LNCAP (cell line): ENCODE measurements around the gene MAPKAPK5.

Experiments
- TF ChIP-seq, protein P1 (sequence below): fragments of 450-650 bp; IDR thresholded peaks from 2 replicates; pipeline ENCODE4 v1.5.1; 2017; ENCODE audit warnings: mild to moderate bottlenecking

MAPKAPK5 gene

DNA sequence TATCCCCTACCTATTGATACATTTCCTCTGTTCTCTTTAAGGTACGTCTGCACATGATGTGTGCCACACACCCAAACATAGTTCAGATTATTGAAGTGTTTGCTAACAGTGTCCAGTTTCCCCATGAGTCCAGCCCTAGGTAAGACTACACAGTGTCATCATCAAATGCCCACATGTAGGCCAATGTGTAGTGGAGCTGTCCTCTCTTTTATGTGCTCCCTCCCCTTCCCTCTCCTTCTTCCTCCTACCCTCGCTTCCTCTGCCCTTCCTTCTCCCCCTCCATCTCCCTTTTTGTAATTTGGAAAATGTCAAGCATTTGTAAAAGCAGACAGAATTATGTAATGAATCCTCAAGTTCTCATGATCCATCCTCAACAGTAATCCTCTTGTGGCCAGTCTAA lies 25.5 kb downstream of the MAPKAPK5 start:
- TF ChIP-seq, protein P1, sequence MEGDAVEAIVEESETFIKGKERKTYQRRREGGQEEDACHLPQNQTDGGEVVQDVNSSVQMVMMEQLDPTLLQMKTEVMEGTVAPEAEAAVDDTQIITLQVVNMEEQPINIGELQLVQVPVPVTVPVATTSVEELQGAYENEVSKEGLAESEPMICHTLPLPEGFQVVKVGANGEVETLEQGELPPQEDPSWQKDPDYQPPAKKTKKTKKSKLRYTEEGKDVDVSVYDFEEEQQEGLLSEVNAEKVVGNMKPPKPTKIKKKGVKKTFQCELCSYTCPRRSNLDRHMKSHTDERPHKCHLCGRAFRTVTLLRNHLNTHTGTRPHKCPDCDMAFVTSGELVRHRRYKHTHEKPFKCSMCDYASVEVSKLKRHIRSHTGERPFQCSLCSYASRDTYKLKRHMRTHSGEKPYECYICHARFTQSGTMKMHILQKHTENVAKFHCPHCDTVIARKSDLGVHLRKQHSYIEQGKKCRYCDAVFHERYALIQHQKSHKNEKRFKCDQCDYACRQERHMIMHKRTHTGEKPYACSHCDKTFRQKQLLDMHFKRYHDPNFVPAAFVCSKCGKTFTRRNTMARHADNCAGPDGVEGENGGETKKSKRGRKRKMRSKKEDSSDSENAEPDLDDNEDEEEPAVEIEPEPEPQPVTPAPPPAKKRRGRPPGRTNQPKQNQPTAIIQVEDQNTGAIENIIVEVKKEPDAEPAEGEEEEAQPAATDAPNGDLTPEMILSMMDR: no peak

DNA sequence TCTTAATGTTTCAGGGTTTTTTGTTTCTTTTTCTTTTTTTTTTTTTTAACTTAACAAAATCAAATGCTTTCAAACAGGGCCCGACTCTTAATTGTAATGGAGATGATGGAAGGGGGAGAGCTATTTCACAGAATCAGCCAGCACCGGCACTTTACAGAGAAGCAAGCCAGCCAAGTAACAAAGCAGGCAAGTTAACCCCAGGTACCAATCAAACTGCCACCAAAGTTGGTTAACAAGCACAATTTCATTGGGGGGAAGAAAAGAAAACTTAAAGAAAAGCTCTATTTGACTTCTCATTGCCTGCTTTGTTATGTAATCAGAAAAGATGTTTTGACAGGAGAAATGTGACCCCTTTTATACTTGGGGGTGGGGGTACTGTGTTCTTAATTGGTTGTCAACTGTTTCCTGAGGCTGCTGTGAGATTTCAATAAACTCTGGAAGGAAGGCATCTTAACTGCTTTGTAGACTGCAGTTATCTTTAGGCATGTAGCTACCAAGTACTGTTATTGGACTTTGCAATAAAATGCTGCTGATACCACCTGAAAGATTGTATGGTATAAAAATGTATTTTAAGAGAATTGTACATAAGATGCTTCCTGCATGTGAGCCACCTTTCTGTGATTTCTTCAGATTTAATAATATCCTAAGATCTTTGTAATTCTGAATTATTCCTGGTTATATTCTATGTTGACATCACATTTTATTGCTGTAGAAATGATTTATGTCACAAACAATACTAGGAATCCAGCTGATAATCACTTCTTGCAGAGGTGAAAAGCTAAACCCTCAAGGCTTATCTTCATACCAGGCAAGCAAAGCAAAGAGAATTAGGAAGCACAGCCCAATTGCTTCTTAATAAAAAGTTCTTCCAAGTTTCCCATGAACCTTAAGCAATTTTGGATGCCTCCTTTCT lies 26.9 kb downstream of the MAPKAPK5 start:
- TF ChIP-seq, protein P1: no peak

DNA sequence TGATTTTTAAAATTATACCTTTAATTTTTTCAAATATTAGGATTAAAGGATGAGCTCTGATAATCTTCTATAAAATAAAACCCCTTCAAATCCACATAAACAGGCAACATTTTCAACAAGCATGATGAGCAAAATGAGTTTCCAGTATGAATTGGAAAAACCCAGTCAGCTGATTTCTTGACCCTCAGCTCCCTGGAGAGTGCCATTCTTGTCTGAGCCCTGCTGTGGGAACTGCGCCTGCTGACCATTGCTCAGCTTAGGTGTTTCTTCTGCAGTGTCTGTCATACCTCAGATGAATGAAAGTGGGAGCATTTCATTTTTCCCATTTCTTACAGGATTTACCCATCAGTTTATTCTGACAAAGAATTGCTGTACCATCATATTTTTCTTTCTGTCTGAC lies 27.6 kb downstream of the MAPKAPK5 start:
- TF ChIP-seq, protein P1: no peak

DNA sequence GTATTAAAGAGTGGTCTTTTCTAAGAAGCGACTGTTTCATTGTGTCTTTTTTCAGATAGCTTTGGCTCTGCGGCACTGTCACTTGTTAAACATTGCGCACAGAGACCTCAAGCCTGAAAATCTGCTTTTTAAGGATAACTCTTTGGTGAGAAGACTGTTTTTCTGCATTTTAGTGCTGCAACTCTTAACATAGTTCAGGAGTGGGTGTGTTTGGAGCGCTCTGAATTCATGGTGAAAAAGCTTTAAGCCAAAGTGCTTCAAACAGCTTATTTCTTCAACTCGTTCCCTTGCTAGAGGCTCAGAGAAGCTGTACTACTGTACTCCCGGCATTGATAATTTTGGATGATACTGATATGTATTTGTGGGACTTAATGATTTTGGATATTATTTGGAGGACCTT lies 28.2 kb downstream of the MAPKAPK5 start:
- TF ChIP-seq, protein P1: no peak

- TF ChIP-seq, protein P1: no peak
These were observed 28.7 kb downstream of the MAPKAPK5 start for GRCh38 chr12:111870706-111871105.

- TF ChIP-seq, protein P1: no peak
These were observed 31.1 kb downstream of the MAPKAPK5 start for GRCh38 chr12:111873113-111873512.

- TF ChIP-seq, protein P1: no peak
These were observed 39.7 kb downstream of the MAPKAPK5 start for GRCh38 chr12:111881716-111882115.
